ENCODE results near the gene ACTN1. TPM values are rescaled to one million over a fixed set of nuclear protein-coding genes. Genes with fewer than 3 reads are reported as not detected.

ACTN1 gene
- total and polyA plus RNA-seq, 2 experiments from 2014 or later: 121 to 280 TPM

DNA sequence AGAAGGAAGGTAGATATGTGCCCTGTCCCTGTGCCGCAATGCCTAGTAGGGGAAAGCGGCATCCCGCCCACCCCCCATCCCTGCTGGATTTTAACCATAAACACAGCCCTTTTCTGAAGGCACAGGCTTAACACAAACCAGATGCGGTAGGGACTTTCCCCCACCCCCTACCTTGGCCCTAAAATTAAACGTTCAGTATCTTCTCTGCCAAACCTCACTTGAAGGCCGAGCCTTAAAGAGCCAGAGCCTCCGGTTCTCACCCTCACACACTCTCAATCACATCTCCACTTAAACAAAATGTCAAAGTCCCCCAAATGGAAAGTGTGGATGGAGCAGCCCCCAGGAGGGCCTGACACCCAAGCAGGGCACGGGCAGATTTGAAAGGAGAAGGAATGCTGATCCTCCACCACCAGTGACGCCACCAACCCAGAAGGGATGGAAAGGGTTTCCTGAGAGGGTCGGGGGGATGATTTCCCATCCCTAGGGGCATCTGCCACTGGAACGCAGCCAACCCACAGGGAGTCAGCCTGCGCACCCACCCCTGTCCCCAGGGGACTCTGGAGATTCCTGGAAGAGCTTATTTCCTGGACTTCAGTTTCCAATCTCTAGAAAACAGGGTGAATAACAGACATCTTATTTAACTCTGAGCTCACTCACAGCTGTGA is 26.4 kb downstream of the ACTN1 start (continued):
- TF ChIP-seq, protein P1, sequence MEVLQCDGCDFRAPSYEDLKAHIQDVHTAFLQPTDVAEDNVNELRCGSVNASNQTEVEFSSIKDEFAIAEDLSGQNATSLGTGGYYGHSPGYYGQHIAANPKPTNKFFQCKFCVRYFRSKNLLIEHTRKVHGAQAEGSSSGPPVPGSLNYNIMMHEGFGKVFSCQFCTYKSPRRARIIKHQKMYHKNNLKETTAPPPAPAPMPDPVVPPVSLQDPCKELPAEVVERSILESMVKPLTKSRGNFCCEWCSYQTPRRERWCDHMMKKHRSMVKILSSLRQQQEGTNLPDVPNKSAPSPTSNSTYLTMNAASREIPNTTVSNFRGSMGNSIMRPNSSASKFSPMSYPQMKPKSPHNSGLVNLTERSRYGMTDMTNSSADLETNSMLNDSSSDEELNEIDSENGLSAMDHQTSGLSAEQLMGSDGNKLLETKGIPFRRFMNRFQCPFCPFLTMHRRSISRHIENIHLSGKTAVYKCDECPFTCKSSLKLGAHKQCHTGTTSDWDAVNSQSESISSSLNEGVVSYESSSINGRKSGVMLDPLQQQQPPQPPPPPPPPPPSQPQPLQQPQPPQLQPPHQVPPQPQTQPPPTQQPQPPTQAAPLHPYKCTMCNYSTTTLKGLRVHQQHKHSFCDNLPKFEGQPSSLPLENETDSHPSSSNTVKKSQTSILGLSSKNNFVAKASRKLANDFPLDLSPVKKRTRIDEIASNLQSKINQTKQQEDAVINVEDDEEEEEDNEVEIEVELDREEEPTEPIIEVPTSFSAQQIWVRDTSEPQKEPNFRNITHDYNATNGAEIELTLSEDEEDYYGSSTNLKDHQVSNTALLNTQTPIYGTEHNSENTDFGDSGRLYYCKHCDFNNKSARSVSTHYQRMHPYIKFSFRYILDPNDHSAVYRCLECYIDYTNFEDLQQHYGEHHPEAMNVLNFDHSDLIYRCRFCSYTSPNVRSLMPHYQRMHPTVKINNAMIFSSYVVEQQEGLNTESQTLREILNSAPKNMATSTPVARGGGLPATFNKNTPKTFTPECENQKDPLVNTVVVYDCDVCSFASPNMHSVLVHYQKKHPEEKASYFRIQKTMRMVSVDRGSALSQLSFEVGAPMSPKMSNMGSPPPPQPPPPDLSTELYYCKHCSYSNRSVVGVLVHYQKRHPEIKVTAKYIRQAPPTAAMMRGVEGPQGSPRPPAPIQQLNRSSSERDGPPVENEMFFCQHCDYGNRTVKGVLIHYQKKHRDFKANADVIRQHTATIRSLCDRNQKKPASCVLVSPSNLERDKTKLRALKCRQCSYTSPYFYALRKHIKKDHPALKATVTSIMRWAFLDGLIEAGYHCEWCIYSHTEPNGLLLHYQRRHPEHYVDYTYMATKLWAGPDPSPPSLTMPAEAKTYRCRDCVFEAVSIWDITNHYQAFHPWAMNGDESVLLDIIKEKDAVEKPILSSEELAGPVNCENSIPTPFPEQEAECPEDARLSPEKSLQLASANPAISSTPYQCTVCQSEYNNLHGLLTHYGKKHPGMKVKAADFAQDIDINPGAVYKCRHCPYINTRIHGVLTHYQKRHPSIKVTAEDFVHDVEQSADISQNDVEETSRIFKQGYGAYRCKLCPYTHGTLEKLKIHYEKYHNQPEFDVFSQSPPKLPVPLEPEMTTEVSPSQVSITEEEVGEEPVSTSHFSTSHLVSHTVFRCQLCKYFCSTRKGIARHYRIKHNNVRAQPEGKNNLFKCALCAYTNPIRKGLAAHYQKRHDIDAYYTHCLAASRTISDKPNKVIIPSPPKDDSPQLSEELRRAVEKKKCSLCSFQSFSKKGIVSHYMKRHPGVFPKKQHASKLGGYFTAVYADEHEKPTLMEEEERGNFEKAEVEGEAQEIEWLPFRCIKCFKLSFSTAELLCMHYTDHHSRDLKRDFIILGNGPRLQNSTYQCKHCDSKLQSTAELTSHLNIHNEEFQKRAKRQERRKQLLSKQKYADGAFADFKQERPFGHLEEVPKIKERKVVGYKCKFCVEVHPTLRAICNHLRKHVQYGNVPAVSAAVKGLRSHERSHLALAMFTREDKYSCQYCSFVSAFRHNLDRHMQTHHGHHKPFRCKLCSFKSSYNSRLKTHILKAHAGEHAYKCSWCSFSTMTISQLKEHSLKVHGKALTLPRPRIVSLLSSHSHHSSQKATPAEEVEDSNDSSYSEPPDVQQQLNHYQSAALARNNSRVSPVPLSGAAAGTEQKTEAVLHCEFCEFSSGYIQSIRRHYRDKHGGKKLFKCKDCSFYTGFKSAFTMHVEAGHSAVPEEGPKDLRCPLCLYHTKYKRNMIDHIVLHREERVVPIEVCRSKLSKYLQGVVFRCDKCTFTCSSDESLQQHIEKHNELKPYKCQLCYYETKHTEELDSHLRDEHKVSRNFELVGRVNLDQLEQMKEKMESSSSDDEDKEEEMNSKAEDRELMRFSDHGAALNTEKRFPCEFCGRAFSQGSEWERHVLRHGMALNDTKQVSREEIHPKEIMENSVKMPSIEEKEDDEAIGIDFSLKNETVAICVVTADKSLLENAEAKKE (CRISPR knock-in tag; IDR thresholded peaks at IDR 0.05): no peak
- TF ChIP-seq REST (IDR thresholded peaks at IDR 0.05; ENCODE audit: unreplicated experiment) (no peak), ZNF331 (CRISPR knock-in tag; IDR thresholded peaks at IDR 0.05; ENCODE audit: low read depth) (no peak), NANOG (IDR thresholded peaks at IDR 0.05; ENCODE audit: borderline replicate concordance) (no peak)
